GM23248 (cell line): ENCODE data around the gene TCF12.

Source experiments
- EZH2 ChIP-seq: fragments of 200-600 bp; sonication (generic); IDR thresholded peaks from 2 replicates; pipeline ENCODE4 v1.6.1; 2018; ENCODE audit warnings: antibody characterized with exemption, mild to moderate bottlenecking; ENCODE audit not compliant: insufficient read depth, poor library complexity, severe bottlenecking
- EZH2phosphoT487 ChIP-seq: fragments of 200-600 bp; sonication (generic); IDR thresholded peaks from 2 replicates; pipeline ENCODE4 v1.6.1; 2018; ENCODE audit warnings: antibody characterized with exemption, moderate library complexity, mild to moderate bottlenecking, low read depth; ENCODE audit not compliant: insufficient read depth

DNA sequence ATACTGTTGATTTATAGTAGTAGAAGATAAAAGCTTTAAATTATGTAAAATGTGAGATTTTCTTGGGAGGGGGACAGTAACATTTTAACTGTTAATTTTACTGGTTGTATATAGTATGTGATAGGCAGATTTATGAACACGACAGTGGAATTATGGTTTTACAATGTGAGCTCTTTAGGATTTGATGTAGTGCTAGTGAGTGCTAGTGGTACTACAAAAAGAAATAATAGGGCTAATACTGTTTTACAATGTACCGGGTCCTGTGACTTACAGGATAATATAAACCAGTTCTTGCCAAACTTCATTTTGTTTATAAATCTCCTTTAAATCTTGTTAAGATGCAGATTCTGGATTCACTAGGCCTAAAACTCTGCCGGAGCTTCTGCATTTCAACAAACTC is 165.7 kb downstream of the TCF12 start:
- TF ChIP-seq EZH2 (no peak), EZH2phosphoT487 (no peak)
